GDM1 (cell line): ENCODE data around the gene SIAH1.
"Not testable (repeated sequence)": the region's sequence is repeated elsewhere in the genome, so short reads cannot be mapped to it uniquely, and the experiment has no call there.

ENCODE experiments used
- DNase-seq: peaks from one replicate; lab custom pipeline; 2025; lab: John Stamatoyannopoulos, UW

SIAH1 gene

GRCh38 chr16:48332978-48333377 lies 52.2 kb downstream of the SIAH1 start:
- no peak for DNase-seq

- no peak for DNase-seq
These were observed 54.4 kb downstream of the SIAH1 start for GRCh38 chr16:48330841-48331192.

- DNase-seq = no peak
These were observed 54.9 kb downstream of the SIAH1 start for GRCh38 chr16:48330189-48330840.

- no peak for DNase-seq
These were observed 56.1 kb downstream of the SIAH1 start for GRCh38 chr16:48329138-48329537.

- no peak for DNase-seq
These were observed 58.3 kb downstream of the SIAH1 start for GRCh38 chr16:48326915-48327314.

- DNase-seq = no peak
These were observed 61.1 kb downstream of the SIAH1 start for GRCh38 chr16:48323783-48324775.

GRCh38 chr16:48321317-48322036 lies 63.7 kb downstream of the SIAH1 start:
- DNase-seq = no peak

GRCh38 chr16:48318630-48319029 lies 66.6 kb downstream of the SIAH1 start:
- peak; percentile 77 for DNase-seq

GRCh38 chr16:48317614-48318315 lies 67.4 kb downstream of the SIAH1 start:
- DNase-seq = peak; percentile 50

- DNase-seq = no peak
These were observed 68.2 kb downstream of the SIAH1 start for GRCh38 chr16:48317026-48317425.

- DNase-seq = not testable (repeated sequence)
These were observed 71.3 kb downstream of the SIAH1 start for GRCh38 chr16:48313905-48314304.

- no peak for DNase-seq
These were observed 74.1 kb downstream of the SIAH1 start for GRCh38 chr16:48310908-48311641.
